ENCODE results near the gene KIAA1671.

The KIAA1671 gene

DNA sequence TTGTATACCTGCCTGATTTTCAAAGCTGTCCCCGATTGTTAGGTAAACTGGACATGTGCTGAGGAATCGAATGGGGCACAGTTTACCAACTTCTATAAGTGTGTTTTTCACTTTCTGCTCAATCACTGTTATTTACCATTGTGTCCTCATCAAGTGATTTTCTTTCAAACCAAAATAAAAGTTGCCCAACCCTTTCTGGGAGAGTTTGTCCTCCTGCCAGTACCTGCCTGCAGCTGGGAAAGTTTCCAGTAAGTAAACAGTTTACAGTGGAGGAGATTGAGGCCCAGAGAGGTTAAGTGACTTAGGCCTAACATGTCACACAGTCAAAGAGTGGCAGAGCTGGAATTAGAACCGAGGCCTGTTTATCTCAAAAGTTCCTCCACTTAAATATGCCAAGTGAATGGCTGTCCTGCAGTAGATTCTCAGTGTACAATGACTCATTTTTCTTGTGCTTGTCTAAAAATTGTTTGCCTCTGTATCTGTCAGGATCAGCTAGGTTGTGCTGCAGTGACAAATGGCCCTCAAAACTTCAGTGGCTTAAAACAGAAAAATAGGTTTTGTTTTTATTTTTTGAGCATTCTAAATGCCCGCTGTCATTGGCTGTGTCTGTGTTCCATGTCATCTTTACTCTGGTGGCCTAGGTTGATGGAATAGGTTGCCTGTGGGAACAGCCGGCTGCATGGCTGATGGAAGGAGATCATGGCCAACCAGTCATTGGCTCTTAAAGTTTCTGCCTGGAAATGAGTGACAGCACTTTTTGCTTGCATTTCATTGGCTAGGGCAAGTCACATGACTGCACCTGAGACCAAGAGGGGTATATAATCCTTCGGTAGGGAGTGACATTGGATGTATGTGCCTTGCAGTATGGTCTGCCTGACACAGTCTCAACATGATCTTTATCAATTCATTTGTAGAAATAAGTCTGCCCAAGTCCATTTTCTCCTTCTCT, 185.3 kb downstream of the KIAA1671 start:
- TF ChIP-seq, protein P1, sequence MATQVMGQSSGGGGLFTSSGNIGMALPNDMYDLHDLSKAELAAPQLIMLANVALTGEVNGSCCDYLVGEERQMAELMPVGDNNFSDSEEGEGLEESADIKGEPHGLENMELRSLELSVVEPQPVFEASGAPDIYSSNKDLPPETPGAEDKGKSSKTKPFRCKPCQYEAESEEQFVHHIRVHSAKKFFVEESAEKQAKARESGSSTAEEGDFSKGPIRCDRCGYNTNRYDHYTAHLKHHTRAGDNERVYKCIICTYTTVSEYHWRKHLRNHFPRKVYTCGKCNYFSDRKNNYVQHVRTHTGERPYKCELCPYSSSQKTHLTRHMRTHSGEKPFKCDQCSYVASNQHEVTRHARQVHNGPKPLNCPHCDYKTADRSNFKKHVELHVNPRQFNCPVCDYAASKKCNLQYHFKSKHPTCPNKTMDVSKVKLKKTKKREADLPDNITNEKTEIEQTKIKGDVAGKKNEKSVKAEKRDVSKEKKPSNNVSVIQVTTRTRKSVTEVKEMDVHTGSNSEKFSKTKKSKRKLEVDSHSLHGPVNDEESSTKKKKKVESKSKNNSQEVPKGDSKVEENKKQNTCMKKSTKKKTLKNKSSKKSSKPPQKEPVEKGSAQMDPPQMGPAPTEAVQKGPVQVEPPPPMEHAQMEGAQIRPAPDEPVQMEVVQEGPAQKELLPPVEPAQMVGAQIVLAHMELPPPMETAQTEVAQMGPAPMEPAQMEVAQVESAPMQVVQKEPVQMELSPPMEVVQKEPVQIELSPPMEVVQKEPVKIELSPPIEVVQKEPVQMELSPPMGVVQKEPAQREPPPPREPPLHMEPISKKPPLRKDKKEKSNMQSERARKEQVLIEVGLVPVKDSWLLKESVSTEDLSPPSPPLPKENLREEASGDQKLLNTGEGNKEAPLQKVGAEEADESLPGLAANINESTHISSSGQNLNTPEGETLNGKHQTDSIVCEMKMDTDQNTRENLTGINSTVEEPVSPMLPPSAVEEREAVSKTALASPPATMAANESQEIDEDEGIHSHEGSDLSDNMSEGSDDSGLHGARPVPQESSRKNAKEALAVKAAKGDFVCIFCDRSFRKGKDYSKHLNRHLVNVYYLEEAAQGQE (IDR thresholded peaks at IDR 0.05; ENCODE audit: insufficient read depth in 1 of 2, low read depth in 2 of 2, low read length in 2 of 2): no peak
- TF ChIP-seq TAF1 (IDR thresholded peaks at IDR 0.05; ENCODE audit: borderline replicate concordance, insufficient read depth, low read length): no peak
- no peak for TF ChIP-seq SIN3A (IDR thresholded peaks at IDR 0.05; ENCODE audit: borderline replicate concordance, insufficient read depth, low read length)
- TF ChIP-seq FOXP2 (optimal IDR thresholded peaks at IDR 0.05; ENCODE audit: borderline replicate concordance, extremely low read depth, extremely low read length, insufficient read depth): no peak
- no peak for TF ChIP-seq POLR2AphosphoS5 (IDR thresholded peaks at IDR 0.05; ENCODE audit: low read depth, low read length)

DNA sequence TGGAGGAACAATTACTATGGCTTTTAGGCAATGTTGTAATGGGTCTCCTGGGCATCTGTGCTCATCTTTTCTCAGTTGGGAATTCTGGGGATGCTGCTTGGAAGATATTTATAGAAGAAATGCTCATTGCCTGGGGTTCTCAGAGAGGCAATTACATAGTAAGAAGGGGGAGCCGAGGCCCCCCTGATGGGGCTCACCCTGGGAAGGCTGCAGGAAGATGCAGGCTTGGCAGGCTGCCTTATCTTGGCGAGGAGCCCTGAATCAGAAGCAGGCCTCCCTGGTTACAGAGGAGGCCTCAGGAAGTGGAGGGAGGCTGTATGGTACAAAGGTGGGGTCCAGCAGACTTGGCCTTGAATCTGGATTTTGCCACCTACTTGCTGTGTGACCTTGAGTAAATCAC, 186.5 kb downstream of the KIAA1671 start:
- TF ChIP-seq TAF1 (IDR thresholded peaks at IDR 0.05; ENCODE audit: borderline replicate concordance, insufficient read depth, low read length) (no peak), POLR2AphosphoS5 (IDR thresholded peaks at IDR 0.05; ENCODE audit: low read depth, low read length) (no peak), FOXP2 (optimal IDR thresholded peaks at IDR 0.05; ENCODE audit: borderline replicate concordance, extremely low read depth, extremely low read length, insufficient read depth) (no peak), SIN3A (IDR thresholded peaks at IDR 0.05; ENCODE audit: borderline replicate concordance, insufficient read depth, low read length) (no peak)
- TF ChIP-seq, protein P1 (IDR thresholded peaks at IDR 0.05; ENCODE audit: insufficient read depth in 1 of 2, low read depth in 2 of 2, low read length in 2 of 2): no peak

DNA sequence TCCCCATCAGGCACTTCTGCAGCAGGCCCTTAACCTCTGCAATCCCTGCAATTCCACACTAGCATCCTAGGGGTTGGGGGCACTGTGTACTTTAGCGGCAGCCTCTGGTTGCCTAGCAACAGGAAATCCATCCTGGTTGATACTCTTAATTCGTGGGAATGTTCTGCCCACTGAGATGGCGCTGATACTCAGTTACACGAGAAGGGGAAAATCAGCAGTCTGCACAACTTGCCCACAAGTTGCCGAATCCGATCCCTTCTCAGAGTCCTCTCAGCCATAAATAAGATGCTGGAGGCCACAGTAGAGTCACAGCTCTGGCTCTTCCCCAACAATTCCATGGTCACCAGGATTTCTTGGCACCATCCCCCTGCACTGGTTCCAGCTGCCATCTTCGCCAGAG, 189.6 kb downstream of the KIAA1671 start:
- TF ChIP-seq SIN3A (IDR thresholded peaks at IDR 0.05; ENCODE audit: borderline replicate concordance, insufficient read depth, low read length) (no peak), FOXP2 (optimal IDR thresholded peaks at IDR 0.05; ENCODE audit: borderline replicate concordance, extremely low read depth, extremely low read length, insufficient read depth) (no peak), TAF1 (IDR thresholded peaks at IDR 0.05; ENCODE audit: borderline replicate concordance, insufficient read depth, low read length) (no peak), POLR2AphosphoS5 (IDR thresholded peaks at IDR 0.05; ENCODE audit: low read depth, low read length) (no peak)
- TF ChIP-seq, protein P1 (IDR thresholded peaks at IDR 0.05; ENCODE audit: insufficient read depth in 1 of 2, low read depth in 2 of 2, low read length in 2 of 2): no peak

DNA sequence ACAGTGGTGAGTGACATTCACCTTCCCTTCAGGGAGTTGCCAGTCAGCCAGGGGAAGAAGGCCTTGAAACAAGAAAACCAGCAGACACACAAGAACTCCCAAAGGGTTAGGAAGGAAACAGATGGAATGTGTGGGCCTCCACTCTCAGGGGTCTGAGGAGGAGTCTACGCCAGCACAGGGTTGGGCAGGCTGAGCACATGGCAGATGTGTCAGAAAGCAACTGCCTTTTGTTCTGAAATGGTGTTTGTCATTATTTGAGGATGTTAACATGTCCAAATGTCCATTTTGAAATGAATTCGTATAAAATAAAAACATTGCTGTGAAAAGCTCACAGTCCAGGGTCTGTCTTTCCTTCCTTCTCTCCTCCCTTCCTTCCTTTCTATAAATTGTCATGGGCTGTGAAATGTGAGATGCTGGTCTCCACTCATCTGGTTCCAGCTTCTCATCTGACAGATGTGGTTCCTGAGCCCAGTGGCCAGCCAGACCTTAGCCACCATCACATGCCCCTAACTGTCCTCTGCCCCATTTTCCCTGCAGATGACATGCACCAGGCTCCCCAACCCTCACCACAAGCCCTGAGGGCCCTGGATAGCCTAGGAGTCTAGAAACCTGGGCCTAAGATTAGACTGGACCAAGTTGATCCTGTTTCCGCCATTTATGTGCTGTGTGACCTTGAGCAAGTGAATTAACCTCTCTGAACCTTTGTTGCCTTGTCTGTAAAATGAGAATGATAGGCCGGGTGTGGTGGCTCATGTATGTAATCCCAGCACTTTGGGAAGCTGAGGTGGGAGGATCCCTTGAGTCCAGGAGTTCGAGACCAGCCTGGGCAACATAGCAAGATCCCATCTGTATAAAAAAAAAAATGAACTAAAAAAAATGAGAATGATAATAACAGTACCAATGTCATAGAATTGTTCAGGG, 190.9 kb downstream of the KIAA1671 start:
- TF ChIP-seq, protein P1 (IDR thresholded peaks at IDR 0.05; ENCODE audit: insufficient read depth in 1 of 2, low read depth in 2 of 2, low read length in 2 of 2): no peak
- TF ChIP-seq FOXP2 (optimal IDR thresholded peaks at IDR 0.05; ENCODE audit: borderline replicate concordance, extremely low read depth, extremely low read length, insufficient read depth) (no peak), TAF1 (IDR thresholded peaks at IDR 0.05; ENCODE audit: borderline replicate concordance, insufficient read depth, low read length) (no peak), SIN3A (IDR thresholded peaks at IDR 0.05; ENCODE audit: borderline replicate concordance, insufficient read depth, low read length) (no peak), POLR2AphosphoS5 (IDR thresholded peaks at IDR 0.05; ENCODE audit: low read depth, low read length) (no peak)

All from PFSK-1 (cell line).